MM.1S (cell line): ENCODE measurements around the gene ZNF552.

Source experiments
- CTCF ChIP-seq: fragments of 300-600 bp; sonication (generic); IDR thresholded peaks from 2 replicates; pipeline ENCODE4 v1.5.1; 2016; ENCODE audit warnings: antibody characterized with exemption, low read length, mixed read lengths
- EZH2 ChIP-seq: fragments of 300-600 bp; sonication (generic); optimal IDR thresholded peaks from 2 replicates; pipeline ENCODE3; 2017; ENCODE audit warnings: low read depth, mild to moderate bottlenecking, antibody characterized with exemption, low read length, mixed read lengths

- TF ChIP-seq CTCF (no peak), EZH2 (no peak)
These were observed 14.6 kb upstream of the ZNF552 start for GRCh38 chr19:57829316-57829715.
